ENCODE results near the gene CCNB2. TPM values are rescaled to one million over a fixed set of nuclear protein-coding genes. Genes with fewer than 3 reads are reported as not detected.

The CCNB2 gene
- 2.0 TPM for total RNA-seq
- long read RNA-seq, partial matches to known transcripts, result 0 of 3 reads
- long read RNA-seq, other reads (novel, unspliced or antisense), result 3 of 3 reads

GRCh38 chr15:59104912-59105732, at the start of gene CCNB2:
TSS of gene CCNB2 (plus strand) at chr15:59105146. CDS start at chr15:59105269, 123 bp downstream.
- H3K27ac ChIP-seq, result no peak within 1 kb of the TSS

GRCh38 chr15:59059076-59059597, 45.8 kb upstream of the CCNB2 start:
- no peak for ATAC-seq
- Histone ChIP-seq H3K4me1 (no peaks in the 10 kb centered on the region), H3K36me3 (peaks cover 98% of the 10 kb centered on the region), H3K27me3 (ENCODE audit: low read depth) (no peaks in the 10 kb centered on the region), H3K9me3 (no peaks in the 10 kb centered on the region), H3K4me3 (no peak overlapping the region), H3K27ac (no peak overlapping the region)
- intact Hi-C loops (cut with DNase I), result no loop called here
- TF ChIP-seq CTCF (IDR thresholded peaks at IDR 0.05), result no peak
- no peak for DNase-seq

More at GRCh38 chr15:59104912-59105732, at the start of gene CCNB2:
- Histone ChIP-seq H3K4me1 (no peaks in the 10 kb centered on the region), H3K9me3 (no peaks in the 10 kb centered on the region), H3K4me3 (peak within 1 kb of the TSS; percentile 84), H3K27me3 (ENCODE audit: low read depth) (no peaks in the 10 kb centered on the region), H3K36me3 (no peaks in the 10 kb centered on the region)
- ATAC-seq, result peak; percentile 99 to 100
- intact Hi-C loops (cut with DNase I), result no loop called here
- TF ChIP-seq CTCF (IDR thresholded peaks at IDR 0.05), result no peak
- DNase-seq, result peak; percentile 88

DNA sequence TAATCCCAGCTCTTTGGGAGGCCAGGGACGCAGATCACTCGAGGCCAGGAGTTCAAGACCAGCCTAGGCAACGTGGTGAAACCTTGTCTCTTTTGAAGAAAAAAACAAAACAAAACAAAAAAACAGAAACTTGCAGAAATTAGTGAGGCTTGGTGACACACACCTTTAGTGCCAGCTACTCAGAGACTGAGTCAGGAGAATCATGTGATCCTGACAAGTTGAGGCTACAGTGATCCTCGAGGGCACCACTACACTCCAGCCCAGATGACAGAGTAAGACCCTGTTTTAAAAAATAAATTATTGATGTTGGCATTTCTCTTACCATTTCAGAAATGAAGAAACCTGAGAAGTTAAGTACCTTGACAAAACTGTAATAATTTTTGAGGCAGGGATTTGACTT, 44.6 kb upstream of the CCNB2 start:
- Histone ChIP-seq H3K4me1 (no peaks in the 10 kb centered on the region), H3K27me3 (ENCODE audit: low read depth) (no peaks in the 10 kb centered on the region), H3K9me3 (no peaks in the 10 kb centered on the region), H3K36me3 (peaks cover 100% of the 10 kb centered on the region), H3K4me3 (no peak overlapping the region), H3K27ac (no peak overlapping the region)
- DNase-seq (no peak), ATAC-seq (no peak)
- intact Hi-C loops (cut with DNase I), result no loop called here
- TF ChIP-seq CTCF (IDR thresholded peaks at IDR 0.05), result no peak

DNA sequence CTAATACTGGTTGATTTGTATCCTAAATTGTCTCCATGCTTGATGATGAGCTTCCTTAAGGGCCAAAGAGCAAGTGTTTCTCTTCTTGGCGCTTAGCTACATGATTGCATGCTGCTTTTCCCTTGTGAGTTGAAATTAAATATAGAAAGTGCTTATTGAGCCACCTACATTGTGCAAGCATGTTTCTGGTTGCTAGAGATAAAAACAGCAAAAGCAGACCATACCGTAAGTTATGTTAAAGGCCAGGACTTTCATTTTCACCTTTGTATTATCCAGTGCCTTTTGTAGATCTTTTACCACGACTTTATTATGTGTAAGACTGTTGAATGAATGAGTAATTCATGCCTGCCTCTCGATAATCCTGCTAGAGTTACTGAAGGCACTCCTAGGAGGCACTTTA, 41.9 kb upstream of the CCNB2 start:
- H3K36me3 ChIP-seq, result peaks cover 100% of the 10 kb centered on the region
- intact Hi-C loops (cut with DNase I), result no loop called here
- H3K4me3 ChIP-seq, result no peak overlapping the region
- no peaks in the 10 kb centered on the region for H3K9me3 ChIP-seq
- no peak for TF ChIP-seq CTCF (IDR thresholded peaks at IDR 0.05)
- no peak overlapping the region for H3K27ac ChIP-seq
- no peaks in the 10 kb centered on the region for H3K27me3 ChIP-seq (ENCODE audit: low read depth)
- ATAC-seq (no peak), DNase-seq (no peak)
- H3K4me1 ChIP-seq, result no peaks in the 10 kb centered on the region

DNA sequence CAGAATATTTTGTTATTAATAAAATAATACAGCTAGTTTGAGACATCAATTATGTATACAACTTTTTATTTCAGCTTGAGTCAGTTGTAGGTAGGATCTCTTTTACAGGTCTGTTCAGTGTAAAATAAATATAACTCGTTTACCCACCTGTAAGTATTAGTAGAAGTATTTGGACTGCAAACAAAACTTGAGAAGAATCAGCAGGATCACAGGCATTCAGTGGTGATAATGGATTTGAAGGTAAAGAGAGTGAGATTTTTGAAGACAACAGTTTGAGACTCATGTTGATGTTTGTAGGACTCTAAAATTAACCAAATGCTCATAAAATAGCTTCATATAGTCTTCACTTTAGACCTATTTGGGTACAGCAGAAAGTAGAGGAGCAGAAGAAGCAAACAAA, 35.5 kb upstream of the CCNB2 start:
- peaks cover 71% of the 10 kb centered on the region for H3K36me3 ChIP-seq

More for the DNA sequence above, 35.5 kb upstream of the CCNB2 start:
- Histone ChIP-seq H3K4me1 (no peaks in the 10 kb centered on the region), H3K4me3 (no peak overlapping the region), H3K27me3 (ENCODE audit: low read depth) (no peaks in the 10 kb centered on the region), H3K27ac (no peak overlapping the region), H3K9me3 (no peaks in the 10 kb centered on the region)
- DNase-seq (no peak), ATAC-seq (no peak)
- no peak for TF ChIP-seq CTCF (IDR thresholded peaks at IDR 0.05)
- intact Hi-C loops (cut with DNase I), result no loop called here

Measured in lower lobe of right lung (tissue), 2 donors.